ENCODE results near the gene ABITRAM. TPM values are rescaled to one million over a fixed set of nuclear protein-coding genes. Genes with fewer than 3 reads are reported as not detected.

The ABITRAM gene
- total RNA-seq, 1 experiment from 2014 or later, result 13.4 TPM

GRCh38 chr9:108960331-108960730, 26.1 kb downstream of the ABITRAM start:
- no peaks in the 10 kb centered on the region for H3K27me3 ChIP-seq (ENCODE audit: insufficient read depth, low read length)
- H3K36me3 ChIP-seq (ENCODE audit: control insufficient read depth in 1 of 2, insufficient read depth in 2 of 2, low read length in 2 of 2), result peaks cover 5 to 9% of the 10 kb centered on the region in 2 experiments; a peak in 3 of 4 replicates
- TF ChIP-seq, protein P1, sequence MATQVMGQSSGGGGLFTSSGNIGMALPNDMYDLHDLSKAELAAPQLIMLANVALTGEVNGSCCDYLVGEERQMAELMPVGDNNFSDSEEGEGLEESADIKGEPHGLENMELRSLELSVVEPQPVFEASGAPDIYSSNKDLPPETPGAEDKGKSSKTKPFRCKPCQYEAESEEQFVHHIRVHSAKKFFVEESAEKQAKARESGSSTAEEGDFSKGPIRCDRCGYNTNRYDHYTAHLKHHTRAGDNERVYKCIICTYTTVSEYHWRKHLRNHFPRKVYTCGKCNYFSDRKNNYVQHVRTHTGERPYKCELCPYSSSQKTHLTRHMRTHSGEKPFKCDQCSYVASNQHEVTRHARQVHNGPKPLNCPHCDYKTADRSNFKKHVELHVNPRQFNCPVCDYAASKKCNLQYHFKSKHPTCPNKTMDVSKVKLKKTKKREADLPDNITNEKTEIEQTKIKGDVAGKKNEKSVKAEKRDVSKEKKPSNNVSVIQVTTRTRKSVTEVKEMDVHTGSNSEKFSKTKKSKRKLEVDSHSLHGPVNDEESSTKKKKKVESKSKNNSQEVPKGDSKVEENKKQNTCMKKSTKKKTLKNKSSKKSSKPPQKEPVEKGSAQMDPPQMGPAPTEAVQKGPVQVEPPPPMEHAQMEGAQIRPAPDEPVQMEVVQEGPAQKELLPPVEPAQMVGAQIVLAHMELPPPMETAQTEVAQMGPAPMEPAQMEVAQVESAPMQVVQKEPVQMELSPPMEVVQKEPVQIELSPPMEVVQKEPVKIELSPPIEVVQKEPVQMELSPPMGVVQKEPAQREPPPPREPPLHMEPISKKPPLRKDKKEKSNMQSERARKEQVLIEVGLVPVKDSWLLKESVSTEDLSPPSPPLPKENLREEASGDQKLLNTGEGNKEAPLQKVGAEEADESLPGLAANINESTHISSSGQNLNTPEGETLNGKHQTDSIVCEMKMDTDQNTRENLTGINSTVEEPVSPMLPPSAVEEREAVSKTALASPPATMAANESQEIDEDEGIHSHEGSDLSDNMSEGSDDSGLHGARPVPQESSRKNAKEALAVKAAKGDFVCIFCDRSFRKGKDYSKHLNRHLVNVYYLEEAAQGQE (IDR thresholded peaks at IDR 0.05; ENCODE audit: low read depth), result no peak
- TF ChIP-seq ZNF274 (IDR thresholded peaks at IDR 0.05; ENCODE audit: low read depth, low read length) (no peak), FOSL1 (IDR thresholded peaks at IDR 0.05; ENCODE audit: low read depth) (no peak), CTCF (IDR thresholded peaks at IDR 0.05 in 2 of 3, conservative IDR thresholded peaks at IDR 0.05 in 1 of 3; ENCODE audit: borderline replicate concordance in 1 of 3, insufficient read depth in 1 of 3, low read depth in 2 of 3, low read length in 2 of 3) (no peak), ZFX (IDR thresholded peaks at IDR 0.05) (no peak), POLR2AphosphoS5 (IDR thresholded peaks at IDR 0.05; ENCODE audit: low read depth, low read length) (no peak), SIN3A (IDR thresholded peaks at IDR 0.05; ENCODE audit: low read depth) (no peak), ATF3 (IDR thresholded peaks at IDR 0.05) (no peak), SP1 (IDR thresholded peaks at IDR 0.05; ENCODE audit: low read depth) (no peak), CBX3 (IDR thresholded peaks at IDR 0.05; ENCODE audit: low read depth) (no peak), MAX (IDR thresholded peaks at IDR 0.05) (no peak), POLR2A (IDR thresholded peaks at IDR 0.05; ENCODE audit: borderline replicate concordance, extremely low read depth, insufficient read depth, insufficient read length) (no peak), RAD21 (IDR thresholded peaks at IDR 0.05; ENCODE audit: low read depth) (no peak), EZH2 (IDR thresholded peaks at IDR 0.05) (no peak), EZH2phosphoT487 (IDR thresholded peaks at IDR 0.05; ENCODE audit: borderline replicate concordance) (no peak), EGR1 (IDR thresholded peaks at IDR 0.05; ENCODE audit: low read depth) (no peak), SRF (IDR thresholded peaks at IDR 0.05; ENCODE audit: low read depth) (no peak), CEBPB (IDR thresholded peaks at IDR 0.05; ENCODE audit: low read depth) (no peak), TCF7L2 (IDR thresholded peaks at IDR 0.05; ENCODE audit: borderline replicate concordance, extremely low read depth, insufficient read depth, insufficient read length) (no peak)
- TF ChIP-seq, protein P2, sequence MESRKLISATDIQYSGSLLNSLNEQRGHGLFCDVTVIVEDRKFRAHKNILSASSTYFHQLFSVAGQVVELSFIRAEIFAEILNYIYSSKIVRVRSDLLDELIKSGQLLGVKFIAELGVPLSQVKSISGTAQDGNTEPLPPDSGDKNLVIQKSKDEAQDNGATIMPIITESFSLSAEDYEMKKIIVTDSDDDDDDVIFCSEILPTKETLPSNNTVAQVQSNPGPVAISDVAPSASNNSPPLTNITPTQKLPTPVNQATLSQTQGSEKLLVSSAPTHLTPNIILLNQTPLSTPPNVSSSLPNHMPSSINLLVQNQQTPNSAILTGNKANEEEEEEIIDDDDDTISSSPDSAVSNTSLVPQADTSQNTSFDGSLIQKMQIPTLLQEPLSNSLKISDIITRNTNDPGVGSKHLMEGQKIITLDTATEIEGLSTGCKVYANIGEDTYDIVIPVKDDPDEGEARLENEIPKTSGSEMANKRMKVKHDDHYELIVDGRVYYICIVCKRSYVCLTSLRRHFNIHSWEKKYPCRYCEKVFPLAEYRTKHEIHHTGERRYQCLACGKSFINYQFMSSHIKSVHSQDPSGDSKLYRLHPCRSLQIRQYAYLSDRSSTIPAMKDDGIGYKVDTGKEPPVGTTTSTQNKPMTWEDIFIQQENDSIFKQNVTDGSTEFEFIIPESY (IDR thresholded peaks at IDR 0.05; ENCODE audit: extremely low read depth, insufficient replicate concordance, low read length), result no peak
- no peaks in the 10 kb centered on the region for H3K4me1 ChIP-seq (ENCODE audit: control insufficient read depth in 1 of 2, insufficient read depth in 2 of 2, low read length in 2 of 2)
- no peaks in the 10 kb centered on the region for H3K9me2 ChIP-seq (ENCODE audit: insufficient read depth)
- BruUV-seq (replicated peaks), result no TSS peak
- H3K9me3 ChIP-seq (ENCODE audit: control insufficient read depth in 1 of 2, insufficient read depth in 1 of 2, low read depth in 1 of 2, low read length in 2 of 2), result no peaks in the 10 kb centered on the region
- no peak overlapping the region for H3K9ac ChIP-seq (ENCODE audit: low read length)
- no peak overlapping the region for H3K27ac ChIP-seq (ENCODE audit: low read depth, low read length)
- ChIA-PET CTCF (no interaction called here), RAD21 (ENCODE audit: low non-redundant PET in 1 of 2, low total read pairs in 2 of 2, uncharacterized antibody in 2 of 2, unreplicated experiment in 2 of 2) (no interaction called here), POLR2A (no interaction called here)
- intact Hi-C loops (cut with micrococcal nuclease), result no loop called here
- no peaks in the 10 kb centered on the region for H4K20me1 ChIP-seq (ENCODE audit: insufficient read depth)
- no peak overlapping the region for H3K4me3 ChIP-seq (replicated peaks in 1 of 2; ENCODE audit: low read depth in 1 of 2, low read length in 2 of 2)
- no peaks in the 10 kb centered on the region; the same call in 1 of the 2 replicates for H3K79me2 ChIP-seq (ENCODE audit: insufficient read depth, low read length)
- H3K4me2 ChIP-seq (ENCODE audit: low read length), result no peak overlapping the region
- DNase-seq (ENCODE audit: low read depth, low spot score) (no peak), ATAC-seq (no peak)
- H2AFZ ChIP-seq (ENCODE audit: low read depth, low read length, poor library complexity, severe bottlenecking), result no peak overlapping the region

All from HCT116 (cell line).